D721Med (cell line): ENCODE results near the gene DMRT3.

Experiments used
- DNase-seq: peaks from one replicate; pipeline ENCODE4 v3.0.0; 2011; ENCODE audit warnings: low spot score; ENCODE audit not compliant: insufficient read length
- FAIRE-seq: peaks from 2 replicates; lab custom pipeline; 2011; peaks lifted over from hg19 to GRCh38; lab: Jason Lieb, UNC
- CTCF ChIP-seq: IDR thresholded peaks from 2 replicates; pipeline ENCODE4 v1.5.1; 2012; ENCODE audit warnings: mild to moderate bottlenecking, control low read depth; ENCODE audit not compliant: insufficient read depth; ENCODE audit errors: missing control alignments

Gene DMRT3

GRCh38 chr9:942805-943580, 33.5 kb upstream of the DMRT3 start:
- TF ChIP-seq CTCF = no peak
- DNase-seq (no peak), FAIRE-seq (no peak)

GRCh38 chr9:947985-948384, 28.5 kb upstream of the DMRT3 start:
- FAIRE-seq = no peak
- no peak for TF ChIP-seq CTCF
- DNase-seq = no peak

GRCh38 chr9:948497-948896, 28.0 kb upstream of the DMRT3 start:
- DNase-seq (no peak), FAIRE-seq (no peak)
- TF ChIP-seq CTCF = no peak

DNA sequence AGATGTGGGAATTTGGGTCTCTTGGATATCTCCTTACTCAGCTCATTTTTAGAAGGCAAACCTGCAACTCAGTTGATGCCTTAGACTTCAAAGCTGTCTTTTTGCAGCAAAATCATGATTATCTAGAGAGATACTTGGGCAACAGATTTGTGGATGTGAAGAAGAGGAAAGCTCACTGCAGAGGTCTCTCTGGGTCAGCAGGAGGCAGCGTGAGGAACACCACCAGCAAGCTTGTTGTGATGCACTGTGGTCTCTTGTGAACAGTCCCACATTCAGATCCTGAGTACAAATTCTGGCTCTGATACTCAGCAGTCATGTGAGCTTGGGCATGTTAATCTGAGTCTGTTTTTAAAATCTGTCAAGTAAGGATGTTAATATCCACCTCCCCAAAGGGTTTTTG, 26.3 kb upstream of the DMRT3 start:
- no peak for TF ChIP-seq CTCF
- DNase-seq (no peak), FAIRE-seq (no peak)

- no peak for DNase-seq
- no peak for TF ChIP-seq CTCF
- no peak for FAIRE-seq
Measured at GRCh38 chr9:952546-952945, 23.9 kb upstream of the DMRT3 start.

- no peak for TF ChIP-seq CTCF
- no peak for FAIRE-seq
Measured at GRCh38 chr9:959105-959504, 17.4 kb upstream of the DMRT3 start.

GRCh38 chr9:959914-960313, 16.5 kb upstream of the DMRT3 start:
- no peak for TF ChIP-seq CTCF
- no peak for FAIRE-seq
- DNase-seq = no peak

More at GRCh38 chr9:959105-959504, 17.4 kb upstream of the DMRT3 start:
- no peak for DNase-seq
